Panc1 (cell line): ENCODE results near the gene TF. TPM values are rescaled to one million over a fixed set of nuclear protein-coding genes. Genes with fewer than 3 reads are reported as not detected.

Experiments
- ATAC-seq: fragments of 200-7000 bp; cut with Tn5 transposase; 2 replicates; pipeline ENCODE4 v1.9.1; 2020; ENCODE audit warnings: mild to moderate bottlenecking, moderate library complexity
- BruUV-seq: library from RNA; stranded (reverse); fragments of 400-500 nt; replicated peaks from 2 replicates; lab custom pipeline; 2021; lab: Mats Ljungman, UMichigan
- CTCF ChIA-PET: fragments of 300-600 bp; sonication (Branson Sonifier 250); formaldehyde crosslinking; loops from one replicate; lab custom pipeline; 2022; ENCODE audit warnings: antibody characterized with exemption; lab: Charles Lee
- POLR2A ChIA-PET: fragments of 300-600 bp; sonication (Branson Sonifier 250); formaldehyde crosslinking; loops from one replicate; lab custom pipeline; 2022; ENCODE audit warnings: antibody characterized with exemption; lab: Charles Lee
- DNase-seq: peaks from one replicate; pipeline ENCODE4 v3.0.0-alpha.2; 2010; ENCODE audit warnings: low read depth, low spot score
- H3K27ac ChIP-seq: 2 replicates; pipeline ENCODE4 v1.5.1; 2011; ENCODE audit warnings: mild to moderate bottlenecking, low read length, inconsistent platforms
- H3K27me3 ChIP-seq: fragments of 200-500 bp; sonication (Bioruptor generic); 2 replicates; pipeline ENCODE4 v1.6.0; 2014; ENCODE audit warnings: low read length, inconsistent platforms; ENCODE audit not compliant: control insufficient read depth, insufficient read depth
- H3K36me3 ChIP-seq: fragments of 200-500 bp; sonication (Bioruptor generic); 2 replicates; pipeline ENCODE4 v1.5.1; 2014; ENCODE audit warnings: inconsistent platforms, mild to moderate bottlenecking, low read length, moderate library complexity; ENCODE audit not compliant: control insufficient read depth, insufficient read depth
- H3K4me1 ChIP-seq: 2 replicates; pipeline ENCODE4 v1.5.1; 2011; ENCODE audit warnings: inconsistent platforms, mild to moderate bottlenecking, low read length, moderate library complexity; ENCODE audit not compliant: control insufficient read depth, insufficient read depth
- H3K4me3 ChIP-seq, 2 experiments: 2 replicates each; pipeline ENCODE4 v1.5.1; 2011 to 2012; ENCODE audit warnings: low read depth in 2 of 2, low read length in 2 of 2, mild to moderate bottlenecking in 2 of 2, inconsistent platforms in 1 of 2, moderate library complexity in 1 of 2
- H3K9me3 ChIP-seq: fragments of 200-500 bp; sonication (Bioruptor generic); 2 replicates; pipeline ENCODE4 v1.5.1; 2014; ENCODE audit warnings: low read depth, mild to moderate bottlenecking, inconsistent platforms, low read length, moderate library complexity; ENCODE audit not compliant: control insufficient read depth, insufficient read depth
- CTCF ChIP-seq: fragments of 450-650 bp; IDR thresholded peaks from 2 replicates; pipeline ENCODE4 v1.5.1; 2017; ENCODE audit warnings: mild to moderate bottlenecking
- POLR2AphosphoS5 ChIP-seq: IDR thresholded peaks from 2 replicates; pipeline ENCODE4 v1.6.1; 2012; ENCODE audit warnings: mild to moderate bottlenecking, low read depth, low read length, moderate library complexity
- REST ChIP-seq, 2 experiments: IDR thresholded peaks; 2 replicates each; pipeline ENCODE4 v1.6.1; 2011 to 2012; ENCODE audit warnings: low read depth in 2 of 2, control low read depth in 1 of 2, low read length in 1 of 2, mild to moderate bottlenecking in 1 of 2, moderate library complexity in 1 of 2; ENCODE audit not compliant: insufficient read depth in 1 of 2
- SIN3A ChIP-seq: IDR thresholded peaks from 2 replicates; pipeline ENCODE4 v1.6.1; 2012; ENCODE audit warnings: low read depth, mild to moderate bottlenecking, low read length, moderate library complexity, borderline replicate concordance; ENCODE audit not compliant: insufficient read depth
- TCF7L2 ChIP-seq: IDR thresholded peaks from 2 replicates; pipeline ENCODE4 v1.6.1; 2011; ENCODE audit warnings: mild to moderate bottlenecking, low read depth, low read length, inconsistent platforms
- in situ Hi-C: cut with HindIII; loops from 2 replicates; pipeline ENCODE4 v1.10.0; 2016; ENCODE audit warnings: low sequenced_read_pairs, low pct_unique_long_range_greater_than_20kb
- intact Hi-C: fragments of 100-400 bp; cut with micrococcal nuclease; formaldehyde crosslinking; loops from one replicate; pipeline ENCODE4 v1.10.0; 2022; ENCODE audit not compliant: unreplicated experiment
- total RNA-seq: library from RNA; stranded (reverse); gene quantifications from one replicate; pipeline ENCODE4 v1.2.1, GENCODE V29; 2021; ENCODE audit not compliant: unreplicated experiment

TF gene
- total RNA-seq, 1 experiment from 2014 or later, result 9.5 TPM

- POLR2A ChIA-PET, result no interaction called here
- Histone ChIP-seq H3K27me3 (no peaks in the 10 kb centered on the region), H3K9me3 (peaks cover 27% of the 10 kb centered on the region), H3K36me3 (no peaks in the 10 kb centered on the region), H3K4me3 (no peak overlapping the region), H3K4me1 (no peaks in the 10 kb centered on the region), H3K27ac (no peak overlapping the region)
- in situ Hi-C loops, result no loop called here
- ATAC-seq (no peak), DNase-seq (no peak)
- CTCF ChIA-PET, result no interaction called here
- no TSS peak for BruUV-seq
- TF ChIP-seq CTCF, result no peak
- TF ChIP-seq TCF7L2, result no peak
- TF ChIP-seq POLR2AphosphoS5, result no peak
- TF ChIP-seq REST (IDR thresholded peaks at IDR 0.05; ENCODE audit: insufficient read depth in 1 of 2, low read depth in 2 of 2, low read length in 1 of 2), result no peak
- no peak for TF ChIP-seq SIN3A
- intact Hi-C loops, result no loop called here
Observed at GRCh38 chr3:133788024-133788423, 41.8 kb downstream of the TF start.

GRCh38 chr3:133792171-133792763, 46.1 kb downstream of the TF start:
- Histone ChIP-seq H3K36me3 (no peaks in the 10 kb centered on the region), H3K4me3 (no peak overlapping the region), H3K9me3 (peaks cover 46% of the 10 kb centered on the region), H3K27ac (no peak overlapping the region), H3K27me3 (no peaks in the 10 kb centered on the region), H3K4me1 (no peaks in the 10 kb centered on the region)
- intact Hi-C loops, result loop anchor here (2.0 kb wide), 1 partner anchor 47 kb away; no protein-coding TSS in a partner anchor
- ATAC-seq (no peak), DNase-seq (no peak)
- TF ChIP-seq TCF7L2 (no peak), CTCF (no peak), SIN3A (no peak), REST (IDR thresholded peaks at IDR 0.05; ENCODE audit: insufficient read depth in 1 of 2, low read depth in 2 of 2, low read length in 1 of 2) (no peak), POLR2AphosphoS5 (no peak)
- BruUV-seq, result no TSS peak
- in situ Hi-C loops, result no loop called here
- POLR2A ChIA-PET, result interaction anchor here (0.7 kb wide), 1 partner anchor 15 kb away, joined by 3 read pairs; no protein-coding TSS in a partner anchor
- CTCF ChIA-PET, result no interaction called here
